ENCODE data around the gene AFAP1. TPM values are rescaled to one million over a fixed set of nuclear protein-coding genes. Genes with fewer than 3 reads are reported as not detected.
A peak's percentile ranks its signal among the peaks of the same experiment; 100 is the strongest.

AFAP1 gene
- total RNA-seq, 1 experiment from 2014 or later, result 94.7 TPM

GRCh38 chr4:7725951-7726350, 213.7 kb downstream of the AFAP1 start:
- in situ Hi-C loops (cut with HindIII; ENCODE audit: low pct_unique_long_range_greater_than_20kb, low sequenced_read_pairs), result no loop called here
- intact Hi-C loops (cut with micrococcal nuclease; ENCODE audit: unreplicated experiment), result no loop called here
- Histone ChIP-seq H3K27me3 (ENCODE audit: control insufficient read depth, insufficient read depth, low read length) (no peaks in the 10 kb centered on the region), H3K4me3 (ENCODE audit: low read depth in 2 of 2, low read length in 2 of 2) (no peak overlapping the region), H3K27ac (ENCODE audit: low read length) (no peak overlapping the region), H3K9me3 (ENCODE audit: control insufficient read depth, insufficient read depth, low read depth, low read length) (no peaks in the 10 kb centered on the region), H3K36me3 (ENCODE audit: control insufficient read depth, insufficient read depth, low read length) (no peaks in the 10 kb centered on the region), H3K4me1 (ENCODE audit: control insufficient read depth, insufficient read depth, low read length) (no peaks in the 10 kb centered on the region)
- no peak for DNase-seq (ENCODE audit: low read depth, low spot score)
- TF ChIP-seq SIN3A (IDR thresholded peaks at IDR 0.05; ENCODE audit: borderline replicate concordance, insufficient read depth, low read depth, low read length) (no peak), TCF7L2 (IDR thresholded peaks at IDR 0.05; ENCODE audit: low read depth, low read length) (no peak), CTCF (IDR thresholded peaks at IDR 0.05) (no peak), POLR2AphosphoS5 (IDR thresholded peaks at IDR 0.05; ENCODE audit: low read depth, low read length) (no peak), REST (IDR thresholded peaks at IDR 0.05; ENCODE audit: insufficient read depth in 1 of 2, low read depth in 2 of 2, low read length in 1 of 2) (no peak)
- ATAC-seq, result peak; percentile 39; the same call in 1 of the 2 replicates
- ChIA-PET CTCF (no interaction called here), POLR2A (no interaction called here)
- BruUV-seq (replicated peaks), result no TSS peak

- H3K36me3 ChIP-seq (ENCODE audit: control insufficient read depth, insufficient read depth, low read length), result no peaks in the 10 kb centered on the region
- no peak overlapping the region for H3K4me3 ChIP-seq (ENCODE audit: low read depth in 2 of 2, low read length in 2 of 2)
- ATAC-seq (no peak), DNase-seq (ENCODE audit: low read depth, low spot score) (no peak)
- no peaks in the 10 kb centered on the region for H3K4me1 ChIP-seq (ENCODE audit: control insufficient read depth, insufficient read depth, low read length)
- ChIA-PET CTCF (no interaction called here), POLR2A (no interaction called here)
- H3K27ac ChIP-seq (ENCODE audit: low read length), result no peak overlapping the region
- in situ Hi-C loops (cut with HindIII; ENCODE audit: low pct_unique_long_range_greater_than_20kb, low sequenced_read_pairs) (no loop called here), intact Hi-C loops (cut with micrococcal nuclease; ENCODE audit: unreplicated experiment) (no loop called here)
- H3K9me3 ChIP-seq (ENCODE audit: control insufficient read depth, insufficient read depth, low read depth, low read length), result no peaks in the 10 kb centered on the region
- no TSS peak for BruUV-seq (replicated peaks)
- TF ChIP-seq POLR2AphosphoS5 (IDR thresholded peaks at IDR 0.05; ENCODE audit: low read depth, low read length) (no peak), REST (IDR thresholded peaks at IDR 0.05; ENCODE audit: insufficient read depth in 1 of 2, low read depth in 2 of 2, low read length in 1 of 2) (no peak), SIN3A (IDR thresholded peaks at IDR 0.05; ENCODE audit: borderline replicate concordance, insufficient read depth, low read depth, low read length) (no peak), TCF7L2 (IDR thresholded peaks at IDR 0.05; ENCODE audit: low read depth, low read length) (no peak), CTCF (IDR thresholded peaks at IDR 0.05) (no peak)
- no peaks in the 10 kb centered on the region for H3K27me3 ChIP-seq (ENCODE audit: control insufficient read depth, insufficient read depth, low read length)
Observed at GRCh38 chr4:7723625-7724024, 216.0 kb downstream of the AFAP1 start.
